Epithelial cell of esophagus (primary cell): Measurements from ENCODE around the gene SLC2A4.
A peak's percentile ranks its signal among the peaks of the same experiment; 100 is the strongest.

Source experiments
- DNase-seq: peaks from one replicate; pipeline ENCODE4 v3.0.0; 2010; ENCODE audit warnings: low read depth
- H3K4me3 ChIP-seq: 2 replicates; pipeline ENCODE4 v1.5.1; 2011; ENCODE audit warnings: mild to moderate bottlenecking, low read length, control low read depth
- TF ChIP-seq, protein P1 (sequence below): IDR thresholded peaks from 2 replicates; pipeline ENCODE4 v1.5.1; 2011; ENCODE audit warnings: low read depth, mild to moderate bottlenecking, low read length, control low read depth, inconsistent platforms; ENCODE audit not compliant: insufficient read depth; ENCODE audit errors: missing control alignments

SLC2A4 gene

GRCh38 chr17:7290166-7290565 lies 8.6 kb downstream of the SLC2A4 start:
- no peak overlapping the region for H3K4me3 ChIP-seq
- DNase-seq = no peak
- TF ChIP-seq, protein P1, sequence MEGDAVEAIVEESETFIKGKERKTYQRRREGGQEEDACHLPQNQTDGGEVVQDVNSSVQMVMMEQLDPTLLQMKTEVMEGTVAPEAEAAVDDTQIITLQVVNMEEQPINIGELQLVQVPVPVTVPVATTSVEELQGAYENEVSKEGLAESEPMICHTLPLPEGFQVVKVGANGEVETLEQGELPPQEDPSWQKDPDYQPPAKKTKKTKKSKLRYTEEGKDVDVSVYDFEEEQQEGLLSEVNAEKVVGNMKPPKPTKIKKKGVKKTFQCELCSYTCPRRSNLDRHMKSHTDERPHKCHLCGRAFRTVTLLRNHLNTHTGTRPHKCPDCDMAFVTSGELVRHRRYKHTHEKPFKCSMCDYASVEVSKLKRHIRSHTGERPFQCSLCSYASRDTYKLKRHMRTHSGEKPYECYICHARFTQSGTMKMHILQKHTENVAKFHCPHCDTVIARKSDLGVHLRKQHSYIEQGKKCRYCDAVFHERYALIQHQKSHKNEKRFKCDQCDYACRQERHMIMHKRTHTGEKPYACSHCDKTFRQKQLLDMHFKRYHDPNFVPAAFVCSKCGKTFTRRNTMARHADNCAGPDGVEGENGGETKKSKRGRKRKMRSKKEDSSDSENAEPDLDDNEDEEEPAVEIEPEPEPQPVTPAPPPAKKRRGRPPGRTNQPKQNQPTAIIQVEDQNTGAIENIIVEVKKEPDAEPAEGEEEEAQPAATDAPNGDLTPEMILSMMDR = no peak

GRCh38 chr17:7290685-7291084 lies 9.2 kb downstream of the SLC2A4 start:
- TF ChIP-seq, protein P1 = no peak
- no peak overlapping the region for H3K4me3 ChIP-seq
- no peak for DNase-seq

GRCh38 chr17:7292194-7292593 lies 10.7 kb downstream of the SLC2A4 start:
- no peak overlapping the region for H3K4me3 ChIP-seq
- no peak for DNase-seq
- TF ChIP-seq, protein P1 = no peak

DNA sequence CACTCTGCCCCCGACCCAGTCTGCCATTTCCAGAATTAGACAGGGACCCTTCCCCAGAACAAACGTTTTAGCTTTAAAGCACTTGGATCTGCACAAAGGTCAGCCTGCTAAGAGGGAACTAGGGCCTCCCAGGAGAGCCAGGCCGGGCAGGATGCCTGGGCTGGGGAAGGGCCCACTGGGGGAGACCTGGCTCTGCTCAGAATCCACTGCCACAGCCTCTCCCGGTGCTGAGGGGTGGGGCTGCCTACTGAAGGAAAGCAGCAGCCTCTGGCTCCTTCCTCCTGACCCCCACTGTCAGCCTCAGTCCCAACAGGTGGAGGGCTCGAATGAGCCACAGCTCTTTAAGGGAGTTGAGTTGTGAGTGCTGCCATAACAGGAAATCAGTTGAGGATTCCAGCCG lies 11.2 kb downstream of the SLC2A4 start:
- no peak overlapping the region for H3K4me3 ChIP-seq
- TF ChIP-seq, protein P1 = no peak
- DNase-seq = no peak

- peak; percentile 64 for DNase-seq
- TF ChIP-seq, protein P1 = no peak
- no peak overlapping the region for H3K4me3 ChIP-seq
These were observed 11.6 kb downstream of the SLC2A4 start for GRCh38 chr17:7293159-7293558.

- DNase-seq = no peak
- H3K4me3 ChIP-seq = no peak overlapping the region
- TF ChIP-seq, protein P1 = no peak
These were observed 12.5 kb downstream of the SLC2A4 start for GRCh38 chr17:7293816-7294613.
